Endothelial cell (in vitro differentiated cells): ENCODE data around the gene TAF3. TPM values are rescaled to one million over a fixed set of nuclear protein-coding genes. Genes with fewer than 3 reads are reported as not detected.

Source experiments
- DNase-seq: peaks from one replicate; pipeline ENCODE4 v3.0.0; 2021; ENCODE audit warnings: low spot score
- H3K27ac Mint-ChIP-seq: one replicate; pipeline ENCODE4 v1.8.0; 2021; ENCODE audit warnings: mixed read lengths, inconsistent platforms; ENCODE audit not compliant: unreplicated experiment
- H3K27me3 Mint-ChIP-seq: one replicate; pipeline ENCODE4 v1.8.0; 2021; ENCODE audit warnings: mild to moderate bottlenecking, moderate library complexity, mixed read lengths, inconsistent platforms; ENCODE audit not compliant: unreplicated experiment
- H3K36me3 Mint-ChIP-seq: one replicate; pipeline ENCODE4 v1.8.0; 2021; ENCODE audit warnings: mild to moderate bottlenecking, low read depth, mixed read lengths, inconsistent platforms; ENCODE audit not compliant: unreplicated experiment
- H3K4me1 Mint-ChIP-seq: one replicate; pipeline ENCODE4 v1.8.0; 2021; ENCODE audit warnings: mild to moderate bottlenecking, mixed read lengths, inconsistent platforms; ENCODE audit not compliant: unreplicated experiment
- H3K4me3 Mint-ChIP-seq: one replicate; pipeline ENCODE4 v1.8.0; 2021; ENCODE audit warnings: mild to moderate bottlenecking, mixed read lengths, inconsistent platforms; ENCODE audit not compliant: unreplicated experiment
- H3K9me3 Mint-ChIP-seq: one replicate; pipeline ENCODE4 v1.8.0; 2021; ENCODE audit warnings: mixed read lengths, inconsistent platforms; ENCODE audit not compliant: unreplicated experiment
- CTCF ChIP-seq: fragments of 200-600 bp; sonication (generic); IDR thresholded peaks from one replicate; pipeline ENCODE4 v1.5.0; 2021; ENCODE audit warnings: antibody characterized with exemption; ENCODE audit not compliant: unreplicated experiment
- total RNA-seq: library from RNA; stranded (reverse); fragmentation: NEBNext Ultra II Directional; extraction: Animal tissue kit (Norgen Biotek cat#: 25700); gene quantifications from one replicate; pipeline ENCODE4 v1.2.1, GENCODE V29; 2021; ENCODE audit not compliant: unreplicated experiment

Gene TAF3
- total RNA-seq, 1 donor from 2014 or later: 12.4 TPM

DNA sequence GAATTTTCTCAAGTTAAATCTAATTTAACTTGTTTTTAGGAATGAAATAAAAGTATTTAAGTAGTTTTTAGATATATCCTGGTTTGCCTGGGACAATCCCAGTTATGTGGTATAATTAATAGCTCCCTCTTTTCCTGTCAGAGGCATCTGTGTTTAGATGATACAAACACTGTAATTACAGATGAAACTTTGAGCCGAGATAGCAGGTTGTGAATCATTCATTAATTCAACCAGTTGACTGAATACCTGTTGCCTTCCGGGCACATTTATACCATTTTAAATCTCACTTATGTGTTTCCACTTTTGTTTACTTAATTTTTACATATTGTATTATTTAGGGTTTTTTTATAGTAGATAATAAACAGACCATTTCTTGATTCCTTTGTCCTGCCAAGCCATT lies 154.1 kb downstream of the TAF3 start:
- H3K9me3 Mint-ChIP-seq: no peaks in the 10 kb centered on the region
- no peak for DNase-seq
- peaks cover 14% of the 10 kb centered on the region for H3K36me3 Mint-ChIP-seq
- no peak overlapping the region for H3K4me3 Mint-ChIP-seq
- peaks cover 48% of the 10 kb centered on the region for H3K4me1 Mint-ChIP-seq
- TF ChIP-seq CTCF: no peak
- H3K27ac Mint-ChIP-seq: no peak overlapping the region
- peaks cover 2% of the 10 kb centered on the region for H3K27me3 Mint-ChIP-seq

DNA sequence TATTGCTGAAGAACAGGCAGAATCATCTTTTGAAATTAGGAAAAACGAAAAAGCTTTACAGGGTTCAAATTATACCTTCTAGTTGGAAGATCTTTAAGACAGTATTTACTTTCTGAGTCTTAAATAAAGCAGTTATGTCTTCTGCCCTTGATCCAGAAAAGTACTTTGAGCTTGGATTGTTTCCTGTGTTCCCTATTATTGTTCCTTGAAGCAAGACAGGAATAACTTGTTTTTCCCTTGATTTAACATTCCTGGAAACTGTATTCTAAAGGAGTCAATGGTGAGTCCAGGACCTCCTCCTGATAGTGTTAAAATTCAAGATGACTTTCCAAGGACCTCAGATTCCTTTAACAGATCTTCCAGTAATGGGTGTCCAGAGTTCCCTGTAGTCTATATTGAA lies 161.9 kb downstream of the TAF3 start:
- peaks cover 7% of the 10 kb centered on the region for H3K36me3 Mint-ChIP-seq
- no peak for TF ChIP-seq CTCF

DNA sequence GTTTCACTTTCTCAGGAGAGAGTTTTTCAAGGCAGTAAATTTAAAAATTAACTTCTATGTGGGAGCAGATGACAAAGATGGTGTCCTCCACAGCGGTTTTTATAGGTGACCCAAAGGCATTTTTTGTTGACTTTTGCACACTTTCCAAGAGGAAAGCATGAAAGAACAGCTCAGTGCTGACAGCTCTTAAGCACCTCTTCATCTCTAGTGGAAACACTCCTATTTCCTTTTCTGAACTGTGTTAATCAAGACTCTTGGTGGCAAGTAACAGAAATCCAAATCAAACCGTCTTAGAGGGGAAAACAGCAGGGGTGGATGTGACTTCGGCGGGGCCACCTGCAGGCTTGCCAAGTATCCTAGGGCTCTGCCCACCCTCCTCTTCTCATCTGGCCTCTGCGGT lies 164.4 kb downstream of the TAF3 start:
- Mint-ChIP-seq H3K4me1 (peaks cover 19% of the 10 kb centered on the region), H3K27me3 (no peaks in the 10 kb centered on the region), H3K27ac (no peak overlapping the region), H3K36me3 (no peaks in the 10 kb centered on the region), H3K9me3 (no peaks in the 10 kb centered on the region), H3K4me3 (no peak overlapping the region)
- no peak for TF ChIP-seq CTCF
- DNase-seq: no peak

More for the DNA sequence above, 161.9 kb downstream of the TAF3 start:
- DNase-seq: no peak
- Mint-ChIP-seq H3K27ac (peak overlapping the region; percentile 66), H3K4me1 (peaks cover 14% of the 10 kb centered on the region), H3K9me3 (no peaks in the 10 kb centered on the region), H3K4me3 (no peak overlapping the region), H3K27me3 (peaks cover 2% of the 10 kb centered on the region)

DNA sequence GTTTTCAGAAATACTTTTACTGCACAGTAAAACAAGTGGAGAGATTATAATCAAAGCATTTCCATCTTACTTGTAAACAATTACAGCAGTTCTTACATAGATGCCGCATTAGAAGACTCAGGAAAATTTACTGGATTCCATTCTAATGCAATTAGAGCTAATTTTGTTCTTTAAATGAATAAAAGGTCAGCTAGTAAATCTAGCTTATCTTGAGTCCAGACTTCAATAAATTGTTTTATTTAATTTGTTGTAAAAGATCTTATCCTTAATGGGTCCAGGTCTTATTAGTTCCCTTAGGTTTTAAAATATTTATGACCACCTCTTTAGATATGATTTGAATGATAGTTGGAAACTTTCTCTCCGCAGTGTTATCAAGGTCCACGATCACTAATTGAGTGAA lies 166.0 kb downstream of the TAF3 start:
- H3K27me3 Mint-ChIP-seq: no peaks in the 10 kb centered on the region
- no peak for TF ChIP-seq CTCF

GRCh38 chr10:7984896-7985295 lies 166.6 kb downstream of the TAF3 start:
- DNase-seq: no peak
- TF ChIP-seq CTCF: no peak
- Mint-ChIP-seq H3K4me1 (peaks cover 17% of the 10 kb centered on the region), H3K27ac (no peak overlapping the region), H3K27me3 (no peaks in the 10 kb centered on the region), H3K9me3 (no peaks in the 10 kb centered on the region), H3K4me3 (no peak overlapping the region), H3K36me3 (peaks cover 3% of the 10 kb centered on the region)

More for the DNA sequence above, 166.0 kb downstream of the TAF3 start:
- Mint-ChIP-seq H3K27ac (no peak overlapping the region), H3K9me3 (no peaks in the 10 kb centered on the region), H3K36me3 (peaks cover 3% of the 10 kb centered on the region), H3K4me1 (peaks cover 19% of the 10 kb centered on the region), H3K4me3 (no peak overlapping the region)
- DNase-seq: no peak
